ENCODE results near the gene ST3GAL6.

The ST3GAL6 gene

DNA sequence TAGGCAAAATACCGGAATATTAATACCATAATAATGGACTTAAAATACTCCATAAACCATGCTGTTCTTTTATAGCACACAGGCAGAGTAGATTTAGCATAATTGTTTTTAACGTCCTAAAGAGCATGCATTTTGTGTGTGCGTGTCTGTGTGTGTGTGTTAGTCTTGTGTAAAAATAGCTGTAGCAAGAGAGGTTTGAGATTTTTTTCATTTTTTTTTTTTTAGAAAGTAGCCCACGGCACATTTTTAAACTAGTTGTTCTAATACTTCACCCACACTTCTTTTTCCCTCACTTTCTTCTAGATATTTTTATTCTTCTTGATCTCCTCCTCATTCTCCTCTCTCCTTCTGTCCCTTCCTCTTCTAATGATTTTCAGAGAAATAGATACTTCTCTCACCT, 7.5 kb upstream of the ST3GAL6 start:
- H3K4me1 Mint-ChIP-seq: no peaks in the 10 kb centered on the region
- H3K9me3 Mint-ChIP-seq: no peaks in the 10 kb centered on the region
- no peak overlapping the region for H3K27ac Mint-ChIP-seq
- no peak overlapping the region for H3K4me3 Mint-ChIP-seq
- H3K36me3 Mint-ChIP-seq: no peaks in the 10 kb centered on the region
- ATAC-seq: no peak
- peaks cover 9% of the 10 kb centered on the region for H3K27me3 Mint-ChIP-seq

DNA sequence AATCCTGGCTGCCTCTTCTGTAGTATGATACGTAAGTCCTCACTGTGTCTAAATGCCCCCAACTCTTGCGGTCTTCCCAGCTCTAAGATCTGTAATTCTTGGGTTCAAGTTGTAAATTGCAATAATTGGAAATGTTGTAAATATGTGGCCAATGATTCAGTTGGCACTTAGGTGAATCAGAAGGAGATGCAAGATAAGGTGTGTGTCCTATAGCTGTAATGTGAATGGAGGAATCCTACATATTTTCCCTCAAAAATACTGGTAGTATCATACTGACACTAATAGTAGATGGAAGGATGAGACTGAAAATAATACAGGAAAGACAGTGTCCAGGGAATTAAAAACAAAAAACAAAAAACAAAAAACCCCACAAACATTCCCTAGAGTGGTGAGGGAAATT, 3.5 kb upstream of the ST3GAL6 start:
- Mint-ChIP-seq H3K36me3 (no peaks in the 10 kb centered on the region), H3K4me1 (peaks cover 6% of the 10 kb centered on the region), H3K27me3 (peaks cover 19% of the 10 kb centered on the region), H3K9me3 (no peaks in the 10 kb centered on the region), H3K27ac (no peak overlapping the region), H3K4me3 (no peak overlapping the region)
- ATAC-seq: no peak

DNA sequence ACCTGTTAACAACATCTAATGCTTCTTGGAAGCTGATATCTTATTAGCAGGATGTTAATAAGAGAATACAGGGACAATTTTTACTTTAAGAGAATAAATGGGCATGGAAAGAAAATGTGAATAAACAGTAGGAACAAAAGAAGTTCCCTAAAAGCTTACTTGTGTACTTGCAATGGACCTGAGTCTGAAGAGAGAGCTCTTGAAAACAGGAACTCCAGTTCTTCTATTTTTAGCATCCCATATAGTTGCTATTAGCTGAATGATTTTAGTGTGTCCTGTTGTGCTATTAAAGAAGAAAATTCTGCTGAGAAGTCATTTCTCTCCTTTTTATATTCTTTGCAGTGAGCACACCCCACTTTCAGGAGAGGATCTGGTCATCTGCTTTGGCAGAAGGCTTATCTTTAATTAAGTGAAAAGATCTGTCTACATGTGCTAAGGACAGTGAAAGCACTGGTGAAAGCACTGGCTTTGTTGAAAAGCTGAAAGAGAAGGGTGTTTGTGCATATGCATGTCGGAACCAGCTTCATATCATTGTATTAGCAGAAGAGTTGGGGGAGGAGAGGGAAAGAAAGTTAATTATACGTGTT, 1.4 kb upstream of the ST3GAL6 start:
- Mint-ChIP-seq H3K4me3 (no peak overlapping the region), H3K36me3 (no peaks in the 10 kb centered on the region), H3K9me3 (no peaks in the 10 kb centered on the region), H3K27ac (no peak overlapping the region), H3K27me3 (peaks cover 10% of the 10 kb centered on the region), H3K4me1 (peaks cover 6% of the 10 kb centered on the region)
- no peak for ATAC-seq

DNA sequence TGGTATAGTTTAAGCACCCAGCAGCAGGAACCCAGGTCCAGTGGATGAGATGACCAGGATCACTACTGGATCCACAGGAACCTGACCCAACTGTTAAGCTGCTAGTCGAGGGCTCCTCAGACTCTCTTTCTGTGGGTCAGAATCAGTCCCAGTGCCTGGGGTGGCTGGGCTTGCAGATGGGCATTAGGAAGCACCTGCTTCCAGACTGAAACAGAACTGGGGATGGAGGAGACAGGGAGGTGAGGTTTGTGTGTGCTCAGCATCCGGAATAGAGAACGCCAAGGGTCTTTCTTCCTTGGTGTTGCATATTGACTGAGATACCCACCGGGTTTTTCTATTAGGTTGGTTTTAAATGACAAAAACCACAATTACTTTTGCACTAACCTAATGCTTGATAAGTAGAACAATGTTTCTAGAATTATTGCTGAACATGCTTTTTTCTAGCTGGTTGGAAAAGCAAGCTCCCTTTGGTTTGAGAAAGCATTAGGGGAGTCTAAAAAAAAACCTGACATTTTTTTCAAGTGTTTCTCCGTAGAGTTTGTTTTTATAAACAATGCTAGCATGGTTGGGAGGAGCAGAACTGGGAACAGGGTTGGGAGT, 779 bp downstream of the ST3GAL6 start:
- Mint-ChIP-seq H3K4me1 (peaks cover 6% of the 10 kb centered on the region), H3K27ac (no peak overlapping the region)
- no peak for ATAC-seq

DNA sequence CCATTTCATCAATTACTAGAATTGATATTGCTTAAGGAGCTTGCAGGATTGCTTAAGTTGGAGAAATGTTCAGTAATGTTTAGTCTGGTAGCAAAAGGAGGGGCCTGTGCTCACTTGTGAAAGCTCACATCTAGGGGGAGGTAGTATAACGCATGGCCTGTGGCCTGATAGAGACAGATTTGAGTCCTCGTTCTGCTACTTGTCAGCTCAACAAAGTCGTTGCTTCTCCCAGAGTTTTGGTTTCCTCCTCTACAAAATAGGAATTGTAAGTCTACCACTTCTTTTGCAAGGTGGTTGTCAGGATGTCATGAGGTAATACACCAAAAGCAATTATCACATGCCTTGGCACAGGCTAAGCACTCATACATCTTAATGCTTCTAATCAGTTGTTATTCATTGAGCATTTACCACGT, 1.3 kb downstream of the ST3GAL6 start:
- H3K36me3 Mint-ChIP-seq: no peaks in the 10 kb centered on the region
- H3K4me3 Mint-ChIP-seq: no peak overlapping the region
- no peaks in the 10 kb centered on the region for H3K9me3 Mint-ChIP-seq
- H3K27ac Mint-ChIP-seq: no peak overlapping the region
- ATAC-seq: no peak
- peaks cover 6% of the 10 kb centered on the region for H3K4me1 Mint-ChIP-seq
- peaks cover 10% of the 10 kb centered on the region for H3K27me3 Mint-ChIP-seq

More for the DNA sequence above, 779 bp downstream of the ST3GAL6 start:
- H3K9me3 Mint-ChIP-seq: no peaks in the 10 kb centered on the region
- no peaks in the 10 kb centered on the region for H3K36me3 Mint-ChIP-seq
- H3K27me3 Mint-ChIP-seq: peaks cover 10% of the 10 kb centered on the region
- no peak overlapping the region for H3K4me3 Mint-ChIP-seq

DNA sequence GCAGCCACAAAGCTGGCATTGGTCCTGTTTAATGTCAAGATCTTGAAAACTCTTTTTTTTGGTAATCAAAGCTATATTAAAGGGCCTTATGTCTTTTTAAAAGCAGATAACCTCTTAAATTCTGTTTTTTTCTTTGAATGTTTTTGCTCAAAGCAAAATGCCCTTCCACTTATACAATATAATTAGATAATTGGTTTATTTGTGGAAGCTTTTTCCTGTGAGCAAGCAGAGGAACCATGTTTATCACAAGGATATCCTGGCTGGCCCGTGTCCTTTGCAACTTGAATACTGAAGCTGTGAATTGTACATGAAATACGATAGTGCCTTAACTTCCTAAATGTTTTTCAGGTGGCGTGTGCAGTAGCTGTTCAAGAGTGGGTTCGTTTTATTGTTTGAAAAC, 2.6 kb downstream of the ST3GAL6 start:
- H3K36me3 Mint-ChIP-seq: no peaks in the 10 kb centered on the region
- H3K4me3 Mint-ChIP-seq: no peak overlapping the region
- H3K27me3 Mint-ChIP-seq: peaks cover 10% of the 10 kb centered on the region
- no peak for ATAC-seq
- H3K27ac Mint-ChIP-seq: no peak overlapping the region
- peaks cover 6% of the 10 kb centered on the region for H3K4me1 Mint-ChIP-seq
- H3K9me3 Mint-ChIP-seq: no peaks in the 10 kb centered on the region

DNA sequence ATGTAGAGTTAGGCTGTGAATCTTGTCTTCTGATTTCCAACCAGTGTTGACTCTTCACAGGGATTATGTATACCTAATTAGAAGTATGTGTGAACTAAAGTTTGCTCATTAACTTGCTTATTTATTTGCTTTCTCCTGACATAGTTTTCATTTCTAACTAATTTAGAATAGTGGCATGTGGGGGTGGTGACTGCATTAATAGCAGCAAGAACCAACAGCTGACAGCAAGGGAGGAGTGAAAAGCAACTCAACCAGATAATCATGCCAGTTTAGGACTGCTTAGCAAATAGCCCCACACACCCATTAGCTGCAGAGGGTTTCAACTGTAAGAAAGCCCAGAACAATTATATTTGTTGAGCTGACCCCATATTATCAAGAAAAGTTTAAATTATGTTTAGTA, 3.8 kb downstream of the ST3GAL6 start:
- ATAC-seq: no peak
- H3K27ac Mint-ChIP-seq: no peak overlapping the region
- H3K4me1 Mint-ChIP-seq: peaks cover 6% of the 10 kb centered on the region
- H3K27me3 Mint-ChIP-seq: peaks cover 18% of the 10 kb centered on the region
- no peaks in the 10 kb centered on the region for H3K36me3 Mint-ChIP-seq
- H3K4me3 Mint-ChIP-seq: no peak overlapping the region
- no peaks in the 10 kb centered on the region for H3K9me3 Mint-ChIP-seq

DNA sequence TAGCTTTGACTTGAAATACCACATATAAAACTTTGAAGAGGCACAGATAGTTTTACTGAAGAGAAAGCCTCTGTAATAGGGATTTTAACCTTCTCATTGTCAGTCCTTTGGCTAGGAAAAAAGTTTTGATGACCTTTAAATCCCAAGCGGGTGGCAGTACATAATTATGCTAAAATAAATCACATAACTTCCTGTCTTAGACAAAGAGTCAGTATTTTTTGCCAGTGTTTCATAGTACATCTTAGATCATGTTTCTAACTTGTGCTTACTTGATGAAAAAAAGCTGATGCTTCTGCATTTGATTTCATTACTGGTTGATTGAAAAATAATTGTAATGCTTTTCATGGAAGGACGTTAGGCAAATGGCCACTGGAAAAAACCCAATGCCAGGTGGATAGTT, 5.8 kb downstream of the ST3GAL6 start:
- no peaks in the 10 kb centered on the region for H3K9me3 Mint-ChIP-seq

DNA sequence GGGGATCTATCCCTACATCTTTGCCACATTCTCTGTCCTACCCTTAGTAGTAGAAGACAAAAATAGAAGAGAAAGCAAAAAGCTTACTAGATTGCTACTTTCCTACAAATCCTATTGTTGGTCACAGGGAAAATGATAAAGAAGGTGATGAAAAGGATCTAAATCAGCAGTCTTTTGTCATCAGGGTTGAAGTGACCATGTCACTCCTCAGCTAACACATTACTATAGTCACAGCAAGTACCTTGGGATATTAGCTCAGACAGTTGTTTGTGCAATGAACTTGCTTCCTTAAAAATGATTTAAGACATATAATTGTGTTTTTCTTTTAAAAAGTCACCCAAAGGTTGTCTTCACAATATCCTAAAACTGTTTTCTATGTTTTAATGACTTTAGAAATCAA, 6.3 kb downstream of the ST3GAL6 start:
- Mint-ChIP-seq H3K27ac (no peak overlapping the region), H3K9me3 (no peaks in the 10 kb centered on the region), H3K27me3 (peaks cover 8% of the 10 kb centered on the region), H3K4me3 (no peak overlapping the region), H3K36me3 (no peaks in the 10 kb centered on the region), H3K4me1 (no peaks in the 10 kb centered on the region)
- no peak for ATAC-seq

More for the DNA sequence above, 5.8 kb downstream of the ST3GAL6 start:
- H3K36me3 Mint-ChIP-seq: no peaks in the 10 kb centered on the region
- no peaks in the 10 kb centered on the region for H3K4me1 Mint-ChIP-seq
- ATAC-seq: no peak
- no peak overlapping the region for H3K27ac Mint-ChIP-seq
- peaks cover 8% of the 10 kb centered on the region for H3K27me3 Mint-ChIP-seq
- H3K4me3 Mint-ChIP-seq: no peak overlapping the region

DNA sequence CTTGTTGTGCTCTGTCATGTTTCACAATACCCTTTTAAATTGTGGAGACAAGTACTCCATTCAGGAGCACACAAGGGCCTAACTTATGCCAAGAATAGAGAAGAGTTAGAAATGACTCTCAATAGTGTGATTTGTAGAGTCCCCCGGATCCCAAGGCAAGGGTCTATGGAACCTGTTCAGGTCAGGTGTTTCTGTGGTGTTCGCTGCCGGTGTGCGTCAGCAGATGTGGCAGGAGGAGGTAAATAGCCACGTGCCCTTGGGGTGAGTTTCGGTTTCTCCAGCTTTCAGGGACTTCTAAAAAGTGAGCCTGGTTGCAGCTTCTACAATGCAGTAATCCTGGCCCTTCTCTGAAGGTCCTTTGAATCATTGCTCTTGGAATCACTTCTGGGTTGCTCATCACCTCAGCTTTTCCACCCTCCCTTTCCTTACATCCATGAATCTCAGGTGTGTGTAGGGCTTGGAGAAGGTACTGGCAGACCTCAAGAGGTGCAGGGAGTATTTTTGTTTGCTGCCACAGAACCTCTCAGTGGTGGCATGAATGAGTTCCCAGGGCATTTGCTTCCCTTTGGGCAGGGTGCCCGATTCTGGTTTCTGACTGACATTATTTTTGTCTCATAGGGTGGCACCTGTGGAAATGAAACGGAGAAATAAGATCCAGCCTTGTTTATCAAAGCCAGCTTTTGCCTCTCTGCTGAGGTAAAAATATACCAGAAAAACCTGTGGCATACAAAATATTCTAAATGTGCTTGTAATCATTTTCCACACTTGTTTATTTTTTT, 7.3 kb downstream of the ST3GAL6 start:
- H3K27ac Mint-ChIP-seq: no peak overlapping the region
- H3K4me3 Mint-ChIP-seq: no peak overlapping the region
- no peaks in the 10 kb centered on the region for H3K9me3 Mint-ChIP-seq
- no peak for ATAC-seq
- H3K27me3 Mint-ChIP-seq: peaks cover 8% of the 10 kb centered on the region
- no peaks in the 10 kb centered on the region for H3K4me1 Mint-ChIP-seq
- no peaks in the 10 kb centered on the region for H3K36me3 Mint-ChIP-seq

DNA sequence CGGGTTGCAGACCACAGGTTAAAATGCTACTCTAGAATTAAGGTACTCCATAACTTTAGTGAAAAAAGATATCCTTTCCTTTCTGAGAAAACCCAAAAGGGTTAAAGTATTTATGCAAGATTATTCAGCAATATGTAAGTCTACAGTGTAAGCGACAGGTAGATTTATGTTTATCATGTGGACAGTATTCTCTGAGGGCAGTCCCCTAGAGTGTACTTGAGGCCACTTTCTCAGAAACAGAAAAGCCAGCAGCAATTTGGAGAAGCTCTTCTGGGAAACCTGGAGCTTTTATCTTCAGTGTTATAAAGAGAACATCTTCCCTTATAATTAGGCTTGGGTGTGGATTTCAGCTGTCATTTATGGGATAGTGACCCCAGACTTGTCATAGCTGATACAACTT, 8.9 kb downstream of the ST3GAL6 start:
- no peak for ATAC-seq
- Mint-ChIP-seq H3K36me3 (no peaks in the 10 kb centered on the region), H3K4me3 (no peak overlapping the region), H3K9me3 (no peaks in the 10 kb centered on the region), H3K4me1 (no peaks in the 10 kb centered on the region), H3K27ac (no peak overlapping the region), H3K27me3 (peaks cover 8% of the 10 kb centered on the region)

DNA sequence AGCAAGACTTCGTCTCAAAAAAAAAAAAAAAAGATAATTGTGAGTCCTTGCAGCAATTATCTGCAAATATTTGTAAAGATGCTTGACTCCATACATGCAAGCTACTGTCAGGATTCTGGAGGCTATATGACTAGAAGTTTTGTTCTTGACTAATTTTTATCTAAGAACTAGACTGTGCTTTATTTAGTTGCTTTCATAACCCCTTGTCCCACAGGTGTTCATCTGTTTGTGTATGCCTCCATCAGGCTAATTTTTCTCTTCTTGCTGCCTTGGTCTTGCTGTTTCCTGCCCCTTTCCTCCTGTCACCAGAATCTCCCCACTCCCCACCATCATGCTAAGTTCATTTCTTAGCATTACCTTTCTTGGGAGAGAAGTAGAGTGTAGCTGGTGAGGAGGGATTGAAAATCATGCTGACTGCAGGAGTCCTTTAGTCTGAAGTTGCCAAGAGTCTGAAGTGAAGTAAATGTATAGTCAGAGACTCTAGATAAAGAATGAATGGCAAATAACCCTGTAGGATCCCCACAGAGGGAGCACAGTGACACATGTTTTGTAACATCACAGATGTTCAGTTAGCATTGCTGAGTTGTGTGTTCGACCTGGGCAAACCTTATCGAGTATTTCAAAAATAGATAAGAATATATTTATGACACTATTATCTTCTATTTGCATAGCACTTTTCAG, 12.5 kb downstream of the ST3GAL6 start:
- H3K36me3 Mint-ChIP-seq: no peaks in the 10 kb centered on the region
- no peaks in the 10 kb centered on the region for H3K4me1 Mint-ChIP-seq
- peaks cover 17% of the 10 kb centered on the region for H3K27me3 Mint-ChIP-seq
- no peak overlapping the region for H3K27ac Mint-ChIP-seq
- no peaks in the 10 kb centered on the region for H3K9me3 Mint-ChIP-seq
- no peak for ATAC-seq
- H3K4me3 Mint-ChIP-seq: no peak overlapping the region

DNA sequence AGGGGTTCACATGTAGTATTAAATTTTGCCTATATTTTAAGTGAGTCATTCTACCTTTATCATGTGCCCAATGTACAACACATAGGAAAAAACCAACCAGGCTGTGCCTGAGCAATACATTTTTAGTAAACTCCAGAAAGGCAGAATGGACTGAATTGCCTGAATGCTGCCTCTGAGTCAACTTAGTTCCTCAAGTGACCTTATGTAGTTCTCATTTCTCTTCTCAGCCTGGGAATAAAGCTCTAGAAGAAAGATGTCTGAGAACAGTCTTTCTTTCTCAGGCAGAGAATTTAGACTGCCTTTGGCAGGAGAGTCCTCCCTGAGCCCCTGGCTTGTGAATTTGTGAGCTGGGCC, 13.0 kb downstream of the ST3GAL6 start:
- Mint-ChIP-seq H3K27me3 (peaks cover 14% of the 10 kb centered on the region), H3K4me1 (no peaks in the 10 kb centered on the region), H3K27ac (no peak overlapping the region), H3K4me3 (no peak overlapping the region), H3K36me3 (no peaks in the 10 kb centered on the region), H3K9me3 (no peaks in the 10 kb centered on the region)
- no peak for ATAC-seq

DNA sequence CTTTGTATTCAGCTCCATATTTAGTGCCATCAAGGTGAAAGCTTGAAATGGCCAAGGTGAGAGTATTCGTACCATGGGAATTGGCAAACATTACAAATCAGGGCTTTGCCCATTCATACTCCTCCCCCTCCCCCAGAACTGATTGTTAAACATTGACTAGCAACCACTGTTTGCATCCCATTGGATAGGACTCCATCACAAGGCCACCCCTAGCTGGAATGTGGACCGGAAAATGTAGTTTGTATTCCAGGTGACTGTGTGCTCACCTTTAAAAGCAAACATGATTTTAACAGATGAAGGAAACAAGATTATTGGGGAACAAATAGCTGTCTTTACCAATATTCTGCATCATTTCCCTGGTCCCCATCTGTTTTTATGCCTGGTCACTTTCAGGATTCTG, 14.1 kb downstream of the ST3GAL6 start:
- Mint-ChIP-seq H3K36me3 (no peaks in the 10 kb centered on the region), H3K9me3 (no peaks in the 10 kb centered on the region), H3K4me1 (no peaks in the 10 kb centered on the region), H3K27ac (no peak overlapping the region), H3K27me3 (peaks cover 9% of the 10 kb centered on the region), H3K4me3 (no peak overlapping the region)
- ATAC-seq: no peak

DNA sequence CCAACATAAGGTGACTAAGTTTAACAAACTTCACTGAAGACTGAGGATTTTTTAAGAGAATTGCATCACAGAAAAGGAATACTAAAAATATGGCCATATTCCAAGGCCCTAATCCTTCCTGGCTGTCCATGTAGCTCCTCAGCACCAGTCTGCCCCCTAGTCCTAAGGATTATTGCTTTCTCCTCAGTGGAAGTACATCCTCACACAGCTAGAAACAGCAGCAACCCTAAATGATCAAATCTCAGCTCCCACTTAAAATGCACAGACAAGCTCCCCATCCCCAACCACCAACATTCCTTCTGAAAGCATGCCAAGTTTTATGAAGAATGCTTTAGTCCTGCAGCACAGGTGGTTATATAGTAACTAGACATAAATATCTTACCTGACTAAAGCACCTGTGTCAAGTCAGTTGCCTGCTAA, 14.7 kb downstream of the ST3GAL6 start:
- H3K4me1 Mint-ChIP-seq: no peaks in the 10 kb centered on the region
- no peak overlapping the region for H3K27ac Mint-ChIP-seq

More for the DNA sequence above, 14.7 kb downstream of the ST3GAL6 start:
- Mint-ChIP-seq H3K9me3 (no peaks in the 10 kb centered on the region), H3K4me3 (no peak overlapping the region), H3K36me3 (no peaks in the 10 kb centered on the region), H3K27me3 (peaks cover 9% of the 10 kb centered on the region)
- no peak for ATAC-seq

All from stimulated activated memory B cell treated with anti-CD40 and anti-IgM and Interleukin-4, amounts not matched to agents 10 μg/mL and 1 μg/mL and 100 μg/mL, for 72 hours (primary cell).